Measurements from ENCODE around the gene AIF1L. TPM values are rescaled to one million over a fixed set of nuclear protein-coding genes. Genes with fewer than 3 reads are reported as not detected.

Gene AIF1L
- total RNA-seq, 1 experiment from 2014 or later = 6.0 TPM

GRCh38 chr9:131062969-131063368 lies 33.4 kb upstream of the AIF1L start:
- in situ Hi-C loops (cut with HindIII; ENCODE audit: low pct_unique_long_range_greater_than_20kb, low sequenced_read_pairs) = no loop called here
- H3K4me3 ChIP-seq (ENCODE audit: low read depth in 2 of 2, low read length in 2 of 2) = no peak overlapping the region
- no TSS peak for BruUV-seq (replicated peaks)
- no peak for TF ChIP-seq SIN3A (IDR thresholded peaks at IDR 0.05; ENCODE audit: borderline replicate concordance, insufficient read depth, low read depth, low read length)
- TF ChIP-seq CTCF (IDR thresholded peaks at IDR 0.05) = no peak
- TF ChIP-seq REST (IDR thresholded peaks at IDR 0.05; ENCODE audit: insufficient read depth in 1 of 2, low read depth in 2 of 2, low read length in 1 of 2) = no peak
- TF ChIP-seq POLR2AphosphoS5 (IDR thresholded peaks at IDR 0.05; ENCODE audit: low read depth, low read length) = no peak
- H3K27ac ChIP-seq (ENCODE audit: low read length) = no peak overlapping the region
- H3K27me3 ChIP-seq (ENCODE audit: control insufficient read depth, insufficient read depth, low read length) = no peaks in the 10 kb centered on the region
- ATAC-seq = no peak
- no peaks in the 10 kb centered on the region for H3K4me1 ChIP-seq (ENCODE audit: control insufficient read depth, insufficient read depth, low read length)
- POLR2A ChIA-PET = no interaction called here
- intact Hi-C loops (cut with micrococcal nuclease; ENCODE audit: unreplicated experiment) = no loop called here
- DNase-seq (ENCODE audit: low read depth, low spot score) = no peak
- no peaks in the 10 kb centered on the region for H3K36me3 ChIP-seq (ENCODE audit: control insufficient read depth, insufficient read depth, low read length)
- CTCF ChIA-PET = no interaction called here
- H3K9me3 ChIP-seq (ENCODE audit: control insufficient read depth, insufficient read depth, low read depth, low read length) = no peaks in the 10 kb centered on the region

GRCh38 chr9:131065599-131065998 lies 30.7 kb upstream of the AIF1L start:
- no peak overlapping the region for H3K4me3 ChIP-seq (ENCODE audit: low read depth in 2 of 2, low read length in 2 of 2)
- BruUV-seq (replicated peaks) = no TSS peak
- H3K27ac ChIP-seq (ENCODE audit: low read length) = no peak overlapping the region
- TF ChIP-seq REST (IDR thresholded peaks at IDR 0.05; ENCODE audit: insufficient read depth in 1 of 2, low read depth in 2 of 2, low read length in 1 of 2) (no peak), SIN3A (IDR thresholded peaks at IDR 0.05; ENCODE audit: borderline replicate concordance, insufficient read depth, low read depth, low read length) (no peak), CTCF (IDR thresholded peaks at IDR 0.05) (no peak), TCF7L2 (IDR thresholded peaks at IDR 0.05; ENCODE audit: low read depth, low read length) (no peak), POLR2AphosphoS5 (IDR thresholded peaks at IDR 0.05; ENCODE audit: low read depth, low read length) (no peak)
- no peak for ATAC-seq
- H3K27me3 ChIP-seq (ENCODE audit: control insufficient read depth, insufficient read depth, low read length) = no peaks in the 10 kb centered on the region
- CTCF ChIA-PET = no interaction called here
- POLR2A ChIA-PET = no interaction called here
- DNase-seq (ENCODE audit: low read depth, low spot score) = no peak
- in situ Hi-C loops (cut with HindIII; ENCODE audit: low pct_unique_long_range_greater_than_20kb, low sequenced_read_pairs) = no loop called here
- intact Hi-C loops (cut with micrococcal nuclease; ENCODE audit: unreplicated experiment) = no loop called here
- H3K36me3 ChIP-seq (ENCODE audit: control insufficient read depth, insufficient read depth, low read length) = no peaks in the 10 kb centered on the region
- H3K4me1 ChIP-seq (ENCODE audit: control insufficient read depth, insufficient read depth, low read length) = no peaks in the 10 kb centered on the region
- no peaks in the 10 kb centered on the region for H3K9me3 ChIP-seq (ENCODE audit: control insufficient read depth, insufficient read depth, low read depth, low read length)

All from Panc1 (cell line).